ENCODE data around the gene OPA3. TPM values are rescaled to one million over a fixed set of nuclear protein-coding genes. Genes with fewer than 3 reads are reported as not detected.

The OPA3 gene
- total RNA-seq, 4 donors from 2014 or later, result 4.8 to 6.7 (median 5.7) TPM

DNA sequence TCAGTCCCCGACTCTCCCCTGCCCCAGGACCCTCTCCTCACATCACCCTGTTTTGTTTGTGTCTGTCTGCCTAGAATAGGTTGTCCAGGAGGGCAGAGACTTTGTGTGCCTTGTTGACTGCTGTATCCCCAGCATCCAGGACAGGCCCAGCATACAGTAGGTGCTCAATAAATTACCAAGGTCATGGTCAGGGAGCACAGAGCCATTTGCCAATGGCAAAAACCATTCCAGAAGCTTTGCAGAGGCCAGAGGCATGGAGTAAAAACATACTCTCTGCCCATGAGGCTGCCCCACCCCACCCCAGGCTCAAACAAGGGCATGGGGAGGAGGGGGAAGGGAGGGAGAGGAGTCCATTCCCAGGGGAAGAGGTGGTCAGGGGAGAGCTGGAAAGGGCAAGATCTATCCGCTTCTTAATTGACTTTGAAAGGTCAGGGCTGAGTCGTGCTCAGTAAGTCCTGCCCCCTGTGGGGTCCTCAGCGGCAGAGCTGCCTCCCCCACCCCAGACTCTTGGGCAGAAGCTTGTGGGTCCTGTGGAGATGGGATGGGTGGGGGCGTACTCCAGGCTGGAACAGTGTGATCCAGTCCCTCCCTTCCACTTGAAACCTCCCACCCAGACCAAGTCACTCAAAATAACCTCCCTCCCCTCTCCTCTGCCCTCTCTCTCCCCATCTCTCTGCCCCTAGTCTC is 13.0 kb upstream of the OPA3 start:
- TF ChIP-seq POLR2A (IDR thresholded peaks at IDR 0.05), result no peak
- TF ChIP-seq EP300 (IDR thresholded peaks at IDR 0.05), result peak in 1 of 2 donors; percentile 30
- Histone ChIP-seq H3K27ac (peak overlapping the region in 3 of 4 donors; percentile 52 to 81 (median 68)), H3K36me3 (no peaks in the 10 kb centered on the region), H3K4me3 (peak overlapping the region in 1 of 4 donors; percentile 64), H3K9me3 (no peaks in the 10 kb centered on the region), H3K27me3 (peaks cover 0 to 83% of the 10 kb centered on the region in 2 donors), H3K4me1 (peaks cover 0 to 45% (median 1%) of the 10 kb centered on the region in 4 donors)
- WGBS, 2 donors, result 15 to 29% methylated on average over 5 of the region's 5 CpGs
- DNase-seq (ENCODE audit: low spot score in 2 of 2), result no peak

DNA sequence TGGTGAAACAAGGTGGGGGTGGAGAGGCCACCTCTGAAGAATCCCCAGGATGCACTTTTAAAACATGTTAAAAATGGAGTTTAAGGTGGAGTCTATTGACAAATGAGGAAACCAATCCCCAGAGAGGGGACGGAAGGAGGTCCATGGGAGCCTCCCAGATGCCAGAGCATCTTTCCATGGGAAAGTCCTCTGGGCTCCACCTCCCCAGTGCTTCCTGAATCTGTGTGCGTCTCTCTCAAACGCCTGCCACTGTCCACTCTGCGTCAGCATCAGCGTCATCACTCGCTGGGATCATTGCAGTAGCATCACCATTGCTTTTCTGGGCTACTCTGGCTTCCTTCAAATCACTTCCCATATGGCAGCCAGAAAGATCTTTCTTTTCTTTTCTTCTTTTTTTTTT is 11.2 kb upstream of the OPA3 start:
- WGBS, 2 donors, result 57 to 67% methylated on average over 6 of the region's 6 CpGs
- H3K4me3 ChIP-seq, result no peak overlapping the region
- H3K27me3 ChIP-seq, result peaks cover 0 to 78% of the 10 kb centered on the region in 2 donors
- H3K36me3 ChIP-seq, result peaks cover 0 to 9% (median 0%) of the 10 kb centered on the region in 3 donors
- no peaks in the 10 kb centered on the region for H3K9me3 ChIP-seq
- no peak for DNase-seq (ENCODE audit: low spot score in 2 of 2)
- no peak overlapping the region for H3K27ac ChIP-seq
- peaks cover 0 to 38% (median 1%) of the 10 kb centered on the region in 4 donors for H3K4me1 ChIP-seq
- TF ChIP-seq CTCF (IDR thresholded peaks at IDR 0.05) (no peak), EP300 (IDR thresholded peaks at IDR 0.05) (no peak), POLR2A (IDR thresholded peaks at IDR 0.05) (no peak)

GRCh38 chr19:45593520-45593919 is 8.9 kb upstream of the OPA3 start:
- Histone ChIP-seq H3K9me3 (no peaks in the 10 kb centered on the region), H3K27me3 (peaks cover 0 to 63% of the 10 kb centered on the region in 2 donors), H3K27ac (no peak overlapping the region), H3K4me3 (no peak overlapping the region), H3K4me1 (peaks cover 0 to 19% (median 0%) of the 10 kb centered on the region in 4 donors), H3K36me3 (peaks cover 0 to 12% (median 0%) of the 10 kb centered on the region in 3 donors)
- WGBS, 2 donors, result 7 to 23% methylated on average over 1 of the region's 1 CpG
- TF ChIP-seq POLR2A (IDR thresholded peaks at IDR 0.05), result no peak
- no peak for TF ChIP-seq EP300 (IDR thresholded peaks at IDR 0.05)
- TF ChIP-seq CTCF (IDR thresholded peaks at IDR 0.05), result no peak
- DNase-seq (ENCODE audit: low spot score in 2 of 2), result no peak

GRCh38 chr19:45592366-45592765 is 7.8 kb upstream of the OPA3 start:
- Histone ChIP-seq H3K4me3 (no peak overlapping the region), H3K9me3 (no peaks in the 10 kb centered on the region), H3K27me3 (peaks cover 0 to 52% of the 10 kb centered on the region in 2 donors), H3K36me3 (peaks cover 0 to 12% (median 0%) of the 10 kb centered on the region in 3 donors), H3K27ac (no peak overlapping the region), H3K4me1 (peaks cover 0 to 8% (median 0%) of the 10 kb centered on the region in 4 donors)
- no peak for DNase-seq (ENCODE audit: low spot score in 2 of 2)
- 52 to 57% methylated on average over 4 of the region's 4 CpGs for WGBS, 2 donors
- TF ChIP-seq POLR2A (IDR thresholded peaks at IDR 0.05), result no peak
- TF ChIP-seq EP300 (IDR thresholded peaks at IDR 0.05), result no peak
- TF ChIP-seq CTCF (IDR thresholded peaks at IDR 0.05), result no peak

DNA sequence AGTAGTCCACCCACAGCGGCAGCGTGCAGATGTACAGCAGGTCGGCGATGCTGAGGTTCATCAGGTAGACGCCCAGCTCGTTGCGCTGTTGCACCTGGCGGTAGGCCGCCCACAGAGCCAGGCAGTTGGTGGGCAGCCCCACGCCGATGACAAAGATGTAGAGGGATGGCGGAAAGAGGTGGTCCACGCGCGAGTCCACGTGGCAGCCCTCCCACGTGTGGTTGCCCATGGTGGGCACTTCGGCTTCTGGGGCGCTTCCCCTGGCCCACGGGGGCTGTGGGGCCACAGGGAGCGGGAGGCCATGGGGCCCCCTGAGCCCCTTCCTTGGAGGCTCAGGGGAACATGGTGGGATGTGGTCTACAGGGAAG is 7.0 kb upstream of the OPA3 start:
- Histone ChIP-seq H3K9me3 (no peaks in the 10 kb centered on the region), H3K27ac (no peak overlapping the region), H3K27me3 (peaks cover 0 to 44% of the 10 kb centered on the region in 2 donors), H3K4me3 (no peak overlapping the region), H3K4me1 (peaks cover 0 to 8% (median 0%) of the 10 kb centered on the region in 4 donors), H3K36me3 (peaks cover 0 to 12% (median 0%) of the 10 kb centered on the region in 3 donors)
- 91% methylated on average over 19 to 21 of the region's 21 CpGs for WGBS, 2 donors
- TF ChIP-seq CTCF (IDR thresholded peaks at IDR 0.05) (no peak), EP300 (IDR thresholded peaks at IDR 0.05) (no peak), POLR2A (IDR thresholded peaks at IDR 0.05) (no peak)
- no peak for DNase-seq (ENCODE audit: low spot score in 2 of 2)

Data from tibial nerve (tissue), 4 donors.